MV-4-11 (cell line): Measurements from ENCODE around the gene ZNF439.
"Not testable (repeated sequence)": the region's sequence is repeated elsewhere in the genome, so short reads cannot be mapped to it uniquely, and the experiment has no call there.

ENCODE experiments used
- DNase-seq: peaks from one replicate; lab custom pipeline; 2025; lab: John Stamatoyannopoulos, UW

The ZNF439 gene

GRCh38 chr19:11868188-11868587 lies 19.7 kb downstream of the ZNF439 start:
- DNase-seq: no peak

- DNase-seq: no peak
Observed at GRCh38 chr19:11872624-11873023, 24.1 kb downstream of the ZNF439 start.

GRCh38 chr19:11873762-11874161 lies 25.2 kb downstream of the ZNF439 start:
- no peak for DNase-seq

- not testable (repeated sequence) for DNase-seq
Observed at GRCh38 chr19:11879687-11880266, 31.3 kb downstream of the ZNF439 start.

GRCh38 chr19:11880598-11880997 lies 32.1 kb downstream of the ZNF439 start:
- DNase-seq: no peak

GRCh38 chr19:11881151-11881800 lies 32.8 kb downstream of the ZNF439 start:
- DNase-seq: peak; percentile 12

GRCh38 chr19:11882606-11883005 lies 34.1 kb downstream of the ZNF439 start:
- no peak for DNase-seq

GRCh38 chr19:11887234-11887610 lies 38.7 kb downstream of the ZNF439 start:
- DNase-seq: no peak

GRCh38 chr19:11887611-11888531 lies 39.3 kb downstream of the ZNF439 start, which contains the start of gene ZNF69:
TSS of gene ZNF69 (plus strand) at chr19:11887782. CDS start at chr19:11887924, 142 bp downstream.
- no peak for DNase-seq

GRCh38 chr19:11889901-11890300 lies 41.4 kb downstream of the ZNF439 start:
- not testable (repeated sequence) for DNase-seq

- DNase-seq: no peak
Observed at GRCh38 chr19:11890634-11891033, 42.1 kb downstream of the ZNF439 start.

- no peak for DNase-seq
Observed at GRCh38 chr19:11894851-11895250, 46.3 kb downstream of the ZNF439 start.

GRCh38 chr19:11902228-11902627 lies 53.7 kb downstream of the ZNF439 start:
- DNase-seq: no peak

GRCh38 chr19:11905928-11906327 lies 57.4 kb downstream of the ZNF439 start:
- DNase-seq: no peak

GRCh38 chr19:11911937-11912336 lies 63.4 kb downstream of the ZNF439 start:
- DNase-seq: not testable (repeated sequence)

GRCh38 chr19:11914417-11915051 lies 66.0 kb downstream of the ZNF439 start:
- DNase-seq: not testable (repeated sequence)
